HG03442 (cell line): Measurements from ENCODE around the gene PCDHB8.
"Not testable (repeated sequence)": the region's sequence is repeated elsewhere in the genome, so short reads cannot be mapped to it uniquely, and the experiment has no call there.

Source experiments
- ATAC-seq: cut with Tn5 transposase; IDR thresholded peaks from one replicate; pipeline ENCODE4 v1.9.1; 2021; ENCODE audit warnings: mild to moderate bottlenecking, moderate library complexity; ENCODE audit not compliant: unreplicated experiment

PCDHB8 gene

GRCh38 chr5:141177577-141178191 is at the start of gene PCDHB8:
Gene PCDHB8, plus strand, starts transcription at chr5:141177790. Its CDS starts 245 bp downstream, at chr5:141178035.
- not testable (repeated sequence) for ATAC-seq

- ATAC-seq = no peak
These were observed 42.4 kb upstream of the PCDHB8 start, which contains the start of gene PCDHB5 for GRCh38 chr5:141135030-141135717. Gene PCDHB5, plus strand, starts transcription at chr5:141135206. Its CDS starts 229 bp downstream, at chr5:141135435.

GRCh38 chr5:141135718-141136266 is 41.8 kb upstream of the PCDHB8 start:
- ATAC-seq = no peak

GRCh38 chr5:141137346-141137745 is 40.2 kb upstream of the PCDHB8 start:
- ATAC-seq = not testable (repeated sequence)

- no peak for ATAC-seq
These were observed 27.8 kb upstream of the PCDHB8 start, which contains the start of gene PCDHB6 for GRCh38 chr5:141149812-141150211. Gene PCDHB6, plus strand, starts transcription at chr5:141150057. Its CDS starts 201 bp downstream, at chr5:141150258.

GRCh38 chr5:141150224-141150992 is 27.2 kb upstream of the PCDHB8 start:
- no peak for ATAC-seq

GRCh38 chr5:141150993-141151325 is 26.6 kb upstream of the PCDHB8 start:
- no peak for ATAC-seq

GRCh38 chr5:141151632-141152031 is 26.0 kb upstream of the PCDHB8 start:
- not testable (repeated sequence) for ATAC-seq

GRCh38 chr5:141152096-141152495 is 25.5 kb upstream of the PCDHB8 start:
- not testable (repeated sequence) for ATAC-seq

GRCh38 chr5:141155540-141156374 is 21.8 kb upstream of the PCDHB8 start:
- no peak for ATAC-seq

GRCh38 chr5:141157356-141157755 is 20.2 kb upstream of the PCDHB8 start:
- not testable (repeated sequence) for ATAC-seq

GRCh38 chr5:141157901-141158300 is 19.7 kb upstream of the PCDHB8 start:
- ATAC-seq = not testable (repeated sequence)

- no peak for ATAC-seq
These were observed 5.0 kb upstream of the PCDHB8 start, which contains the start of gene PCDHB7 for GRCh38 chr5:141172381-141173204. Gene PCDHB7, plus strand, starts transcription at chr5:141172644. Its CDS starts 192 bp downstream, at chr5:141172836.

- not testable (repeated sequence) for ATAC-seq
These were observed 3.1 kb upstream of the PCDHB8 start for GRCh38 chr5:141174291-141175104.

GRCh38 chr5:141175933-141176332 is 1.7 kb upstream of the PCDHB8 start:
- ATAC-seq = no peak

GRCh38 chr5:141179371-141179770 is 1.8 kb downstream of the PCDHB8 start:
- not testable (repeated sequence) for ATAC-seq

- ATAC-seq = not testable (repeated sequence)
These were observed 2.3 kb downstream of the PCDHB8 start for GRCh38 chr5:141179876-141180275.

- no peak for ATAC-seq
These were observed 2.7 kb downstream of the PCDHB8 start for GRCh38 chr5:141180313-141180712.
